Keratinocyte (primary cell): ENCODE results near the gene PTPN14. TPM values are rescaled to one million over a fixed set of nuclear protein-coding genes. Genes with fewer than 3 reads are reported as not detected.
A peak's percentile ranks its signal among the peaks of the same experiment; 100 is the strongest.

Experiments
- DNase-seq: peaks from one replicate; pipeline ENCODE4 v3.0.0-alpha.2; 2011; ENCODE audit warnings: low read depth, missing footprints, low spot score
- FAIRE-seq: peaks from 2 replicates; lab custom pipeline; 2011; peaks lifted over from hg19 to GRCh38; lab: Jason Lieb, UNC
- H2AFZ ChIP-seq: 2 replicates; pipeline ENCODE4 v1.6.0; 2012; ENCODE audit warnings: low read length, control low read depth, inconsistent platforms; ENCODE audit not compliant: control insufficient read depth
- H3K27ac ChIP-seq: 2 replicates; pipeline ENCODE4 v1.5.1; 2011; ENCODE audit warnings: low read length; ENCODE audit not compliant: control insufficient read depth, insufficient read depth
- H3K27me3 ChIP-seq: 3 replicates; pipeline ENCODE4 v1.6.0; 2011; ENCODE audit warnings: low read length; ENCODE audit not compliant: control insufficient read depth, insufficient read depth; ENCODE audit errors: extremely low read depth
- H3K36me3 ChIP-seq, 2 experiments: 2 replicates in 1 of 2; 3 replicates in 1 of 2; pipeline ENCODE4 v1.5.1; 2011; ENCODE audit warnings: low read length in 2 of 2, mild to moderate bottlenecking in 1 of 2; ENCODE audit not compliant: control insufficient read depth in 2 of 2, insufficient read depth in 2 of 2; ENCODE audit errors: extremely low read depth in 1 of 2
- H3K4me1 ChIP-seq: 3 replicates; pipeline ENCODE4 v1.5.1; 2011; ENCODE audit warnings: low read length; ENCODE audit not compliant: control insufficient read depth, insufficient read depth; ENCODE audit errors: extremely low read depth
- H3K4me2 ChIP-seq: 3 replicates; pipeline ENCODE4 v1.6.0; 2011; ENCODE audit warnings: low read depth, low read length; ENCODE audit not compliant: control insufficient read depth, insufficient read depth; ENCODE audit errors: extremely low read depth
- H3K4me3 ChIP-seq, 3 experiments: fragments of 200-600 bp in 1 of 3; sonication (generic) in 1 of 3; 2 replicates in 2 of 3; 3 replicates in 1 of 3; pipeline ENCODE4 v1.5.1; 2011 to 2016; ENCODE audit warnings: low read length in 3 of 3, mild to moderate bottlenecking in 3 of 3, control low read depth in 2 of 3, inconsistent platforms in 1 of 3, low read depth in 1 of 3, mixed read lengths in 1 of 3, mixed run types in 1 of 3, moderate library complexity in 1 of 3; ENCODE audit not compliant: control insufficient read depth in 2 of 3, insufficient read depth in 2 of 3; ENCODE audit errors: extremely low read depth in 1 of 3
- H3K79me2 ChIP-seq: 2 replicates; pipeline ENCODE4 v1.6.0; 2012; ENCODE audit warnings: low read length; ENCODE audit not compliant: control insufficient read depth, insufficient read depth
- H3K9ac ChIP-seq: 3 replicates; pipeline ENCODE4 v1.6.0; 2011; ENCODE audit warnings: low read length; ENCODE audit not compliant: control insufficient read depth, insufficient read depth; ENCODE audit errors: extremely low read depth
- H3K9me1 ChIP-seq: 3 replicates; pipeline ENCODE4 v1.6.0; 2011; ENCODE audit warnings: low read length; ENCODE audit not compliant: control insufficient read depth, insufficient read depth; ENCODE audit errors: extremely low read depth
- H3K9me3 ChIP-seq: 2 replicates; pipeline ENCODE4 v1.5.1; 2012; ENCODE audit warnings: low read depth, low read length; ENCODE audit not compliant: control insufficient read depth
- H4K20me1 ChIP-seq: 3 replicates; pipeline ENCODE4 v1.6.0; 2011; ENCODE audit warnings: low read length; ENCODE audit not compliant: control insufficient read depth, insufficient read depth; ENCODE audit errors: extremely low read depth
- EZH2 ChIP-seq: IDR thresholded peaks from one replicate; pipeline ENCODE4 v1.6.1; 2012; ENCODE audit warnings: inconsistent platforms, mild to moderate bottlenecking, low read length, moderate library complexity
- dilution Hi-C: fragments of 300-500 bp; cut with MboI; formaldehyde crosslinking; loops from one replicate; pipeline ENCODE4 v1.7.0; 2020; ENCODE audit warnings: low sequenced_read_pairs; ENCODE audit not compliant: extremely low pct_ligation_motif_present
- polyA plus RNA-seq, 5 experiments: library from polyadenylated mRNA; depleted of rRNA in 3 of 5; stranded (reverse) in 3 of 5; stranded (forward) in 1 of 5; unstranded in 1 of 5; fragments of >200 nt; gene quantifications; 1 replicate in 1 of 5; 2 replicates in 3 of 5; 3 replicates in 1 of 5; pipeline versions ENCODE4 v1.2.1 to v1.2.3, GENCODE V29; 2011 to 2012; ENCODE audit warnings: missing spikeins in 2 of 5, low read depth in 1 of 5, low replicate concordance in 1 of 5
- TF ChIP-seq, protein P1 (sequence below), 3 experiments: IDR thresholded peaks in 1 of 3; conservative IDR thresholded peaks in 1 of 3; optimal IDR thresholded peaks in 1 of 3; 2 replicates in 2 of 3; 3 replicates in 1 of 3; pipeline versions ENCODE3 to v1.5.1; 2011; ENCODE audit warnings: low read length in 3 of 3, mild to moderate bottlenecking in 3 of 3, moderate library complexity in 2 of 3, control low read depth in 1 of 3, inconsistent platforms in 1 of 3; ENCODE audit not compliant: insufficient read depth in 2 of 3; ENCODE audit errors: extremely low read depth in 1 of 3

PTPN14 gene
- polyA plus RNA-seq, 1 donor (not counting 4 experiments of a cell fraction or from before 2014, with no cell fraction given), result 29.9 TPM

DNA sequence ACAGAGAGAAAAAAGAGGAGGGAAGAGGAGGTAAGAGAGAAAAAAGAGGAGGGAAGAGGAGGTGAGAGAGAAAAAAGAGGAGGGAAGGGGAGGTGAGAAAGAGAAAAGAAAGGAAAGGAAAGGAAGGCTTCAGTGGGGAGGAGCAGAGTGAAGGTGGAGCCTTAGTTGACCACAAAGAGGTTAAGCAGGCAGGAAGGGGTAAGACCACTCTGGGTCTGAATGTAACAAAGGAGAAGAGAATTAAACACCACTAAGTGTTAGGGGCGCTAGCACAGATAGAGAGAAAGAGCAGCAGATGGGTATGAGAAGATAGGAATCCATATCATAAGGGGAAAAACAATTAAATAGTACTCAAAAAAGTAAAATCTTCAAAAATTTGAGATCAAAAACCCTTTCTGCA, 6.6 kb downstream of the PTPN14 start:
- peaks cover 10% of the 10 kb centered on the region for H3K9me1 ChIP-seq
- no peak overlapping the region for H3K4me3 ChIP-seq
- peaks cover 100% of the 10 kb centered on the region for H3K79me2 ChIP-seq
- no peak for DNase-seq
- H3K9me3 ChIP-seq, result no peaks in the 10 kb centered on the region
- H3K27me3 ChIP-seq, result no peaks in the 10 kb centered on the region
- no peak overlapping the region for H2AFZ ChIP-seq
- no peak for FAIRE-seq
- H3K36me3 ChIP-seq, result peaks cover 15 to 24% of the 10 kb centered on the region in 2 experiments
- no peak for TF ChIP-seq EZH2
- TF ChIP-seq, protein P1, sequence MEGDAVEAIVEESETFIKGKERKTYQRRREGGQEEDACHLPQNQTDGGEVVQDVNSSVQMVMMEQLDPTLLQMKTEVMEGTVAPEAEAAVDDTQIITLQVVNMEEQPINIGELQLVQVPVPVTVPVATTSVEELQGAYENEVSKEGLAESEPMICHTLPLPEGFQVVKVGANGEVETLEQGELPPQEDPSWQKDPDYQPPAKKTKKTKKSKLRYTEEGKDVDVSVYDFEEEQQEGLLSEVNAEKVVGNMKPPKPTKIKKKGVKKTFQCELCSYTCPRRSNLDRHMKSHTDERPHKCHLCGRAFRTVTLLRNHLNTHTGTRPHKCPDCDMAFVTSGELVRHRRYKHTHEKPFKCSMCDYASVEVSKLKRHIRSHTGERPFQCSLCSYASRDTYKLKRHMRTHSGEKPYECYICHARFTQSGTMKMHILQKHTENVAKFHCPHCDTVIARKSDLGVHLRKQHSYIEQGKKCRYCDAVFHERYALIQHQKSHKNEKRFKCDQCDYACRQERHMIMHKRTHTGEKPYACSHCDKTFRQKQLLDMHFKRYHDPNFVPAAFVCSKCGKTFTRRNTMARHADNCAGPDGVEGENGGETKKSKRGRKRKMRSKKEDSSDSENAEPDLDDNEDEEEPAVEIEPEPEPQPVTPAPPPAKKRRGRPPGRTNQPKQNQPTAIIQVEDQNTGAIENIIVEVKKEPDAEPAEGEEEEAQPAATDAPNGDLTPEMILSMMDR (optimal IDR thresholded peaks at IDR 0.05 in 1 of 3, IDR thresholded peaks at IDR 0.05 in 1 of 3, conservative IDR thresholded peaks at IDR 0.05 in 1 of 3; ENCODE audit: extremely low read depth in 1 of 3, insufficient read depth in 2 of 3, low read length in 3 of 3), result no peak
- peaks cover 68% of the 10 kb centered on the region for H3K4me1 ChIP-seq
- dilution Hi-C loops, result no loop called here
- peaks cover 23% of the 10 kb centered on the region for H4K20me1 ChIP-seq
- H3K27ac ChIP-seq, result no peak overlapping the region
- H3K9ac ChIP-seq, result no peak overlapping the region
- H3K4me2 ChIP-seq, result no peak overlapping the region

DNA sequence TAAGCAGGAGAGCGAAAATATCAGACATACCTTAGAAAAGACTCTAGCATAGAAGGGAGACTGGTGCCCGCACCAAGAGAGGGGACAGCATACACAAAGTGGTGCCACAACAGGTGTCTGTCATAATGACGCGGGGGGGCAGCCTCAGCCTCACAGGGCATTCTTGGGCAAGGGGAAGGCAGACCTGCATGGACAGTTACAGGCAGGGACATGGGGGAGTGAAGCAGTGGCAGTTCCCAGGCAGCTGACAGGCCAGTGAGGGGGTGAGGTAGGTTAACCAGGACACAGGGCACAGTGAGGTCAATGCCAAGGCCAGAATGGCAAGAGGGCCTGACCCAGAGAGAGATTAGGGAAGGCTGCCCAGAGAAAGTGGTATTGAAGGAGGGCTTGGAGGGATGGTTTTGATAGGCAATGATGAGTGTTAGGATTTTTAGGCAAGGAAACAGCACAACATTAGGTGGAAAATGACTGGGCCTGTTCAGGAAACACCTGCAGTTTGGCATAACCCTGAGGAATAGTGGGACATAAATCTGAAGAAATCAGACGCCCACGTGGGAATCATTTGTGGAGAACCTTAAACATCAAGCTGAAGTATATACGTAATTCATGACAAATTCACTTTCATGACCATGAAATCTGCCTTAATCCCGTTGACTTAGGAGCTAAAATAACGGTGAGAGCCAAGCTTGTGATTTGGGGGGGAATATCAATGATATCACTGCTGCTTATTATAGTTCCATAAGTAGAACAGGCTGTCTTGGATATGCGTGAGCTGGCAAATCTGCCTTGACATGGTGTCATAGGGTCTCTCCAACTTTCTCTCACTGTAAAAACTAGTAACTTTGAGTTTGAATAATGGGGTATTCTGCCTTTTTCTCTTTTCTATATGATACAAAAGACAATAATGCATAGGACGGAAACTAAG, 8.9 kb downstream of the PTPN14 start:
- H3K4me3 ChIP-seq, result no peak overlapping the region
- H3K9me3 ChIP-seq, result no peaks in the 10 kb centered on the region
- no peak for TF ChIP-seq EZH2
- TF ChIP-seq, protein P1 (optimal IDR thresholded peaks at IDR 0.05 in 1 of 3, IDR thresholded peaks at IDR 0.05 in 1 of 3, conservative IDR thresholded peaks at IDR 0.05 in 1 of 3; ENCODE audit: extremely low read depth in 1 of 3, insufficient read depth in 2 of 3, low read length in 3 of 3), result no peak
- no peaks in the 10 kb centered on the region for H3K27me3 ChIP-seq
- peaks cover 100% of the 10 kb centered on the region for H3K79me2 ChIP-seq
- peaks cover 15% of the 10 kb centered on the region for H3K9me1 ChIP-seq
- FAIRE-seq, result peak; percentile 29
- peaks cover 15 to 24% of the 10 kb centered on the region in 2 experiments for H3K36me3 ChIP-seq
- no peak overlapping the region for H3K9ac ChIP-seq
- peaks cover 27% of the 10 kb centered on the region for H4K20me1 ChIP-seq
- H3K4me1 ChIP-seq, result peaks cover 64% of the 10 kb centered on the region
- H2AFZ ChIP-seq, result no peak overlapping the region
- no peak for DNase-seq
- H3K27ac ChIP-seq, result no peak overlapping the region
- no peak overlapping the region for H3K4me2 ChIP-seq
- dilution Hi-C loops, result no loop called here
